Heart left ventricle (tissue), 13 donors: ENCODE measurements around the gene ODF2L.

Source experiments
- CTCF ChIP-seq, 12 donors: fragments of 200-600 bp; sonication (generic) in 4 of 12; IDR thresholded peaks; one replicate each; pipeline versions ENCODE4 v1.5.0 to v1.8.0; 2018 to 2022; ENCODE audit warnings: antibody characterized with exemption in 12 of 12, mild to moderate bottlenecking in 5 of 12
- POLR2A ChIP-seq, 2 donors: fragments of 450-650 bp; IDR thresholded peaks; one replicate each; pipeline ENCODE4 v1.6.1; 2017; ENCODE audit warnings: antibody characterized with exemption in 2 of 2, mild to moderate bottlenecking in 2 of 2, moderate library complexity in 2 of 2
- donor health status: ischemic (EF 13 %, LVEDD 7.1; RV severe dilation, severe dysfunction).
- donor health status: DM: no; HTN: yes; CAD: no.
- donor health status: DM: no; HTN: no; CAD: no.
- donor health status: ischemic (EF 25% LVEDD 6.9; RV normal size, moderate dysfunction).
- donor health status: ischemic (EF 25% LVEDD 5.7; RV mildly dilated, moderate dysfunction).
- donor health status: ischemic (EF 35%, LVEDD 5.7; RV mildly dilated, moderate dysfunction).
- donor health status: nonischemic (EF 11% LVEDD 7.7; RV severe dilation, severe dysfunction).
- donor health status: DM: yes; HTN: yes; CAD: no.
- donor health status: PGD.
- donor health status: ischemic (EF 29% LVEDD 5.4; RV normal size, mild dysfunction).
- donor health status: nonischemic (EF 23%, LVEDD 6.1; RV moderate dilation, normal function).

DNA sequence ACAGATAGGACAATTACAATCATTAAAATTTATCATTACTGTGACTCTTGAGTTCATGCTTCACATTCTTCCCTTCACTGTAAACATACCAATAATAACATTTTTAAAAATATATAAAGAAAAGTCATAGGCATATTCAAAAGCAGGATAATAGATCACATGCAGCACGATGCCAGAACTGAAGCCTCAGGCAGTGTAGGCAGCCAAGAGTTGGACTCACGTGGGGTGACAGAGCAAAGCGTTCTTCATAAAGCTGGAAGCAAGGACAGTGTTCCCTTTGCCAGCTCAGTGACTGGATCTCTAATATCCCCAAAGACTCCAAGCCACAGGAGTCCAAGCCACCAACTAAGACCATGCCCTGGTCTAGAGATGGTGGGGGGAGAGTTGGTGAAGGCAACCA, 77.7 kb downstream of the ODF2L start:
- TF ChIP-seq CTCF (IDR thresholded peaks at IDR 0.05) (no peak), POLR2A (IDR thresholded peaks at IDR 0.05) (no peak)
